ENCODE data around the gene NRTN.
"Not testable (repeated sequence)": the region's sequence is repeated elsewhere in the genome, so short reads cannot be mapped to it uniquely, and the experiment has no call there.

The NRTN gene

GRCh38 chr19:5865772-5866171 is 60.9 kb downstream of the NRTN start:
- no peak overlapping the region for H3K27ac ChIP-seq (ENCODE audit: low read length)
- no peak for TF ChIP-seq CTCF (IDR thresholded peaks at IDR 0.05; ENCODE audit: low read depth, low read length)
- H3K79me2 ChIP-seq (ENCODE audit: low read length) = no peaks in the 10 kb centered on the region
- H3K9ac ChIP-seq (ENCODE audit: low read length) = no peak overlapping the region
- H4K20me1 ChIP-seq (ENCODE audit: insufficient read depth, low read length) = no peaks in the 10 kb centered on the region
- no peaks in the 10 kb centered on the region for H3K9me3 ChIP-seq (ENCODE audit: insufficient read depth, low read length)
- H2AFZ ChIP-seq (ENCODE audit: low read depth, low read length) = no peak overlapping the region
- no peaks in the 10 kb centered on the region for H3K36me3 ChIP-seq (replicated peaks; ENCODE audit: low read depth, low read length)
- H3K4me3 ChIP-seq (ENCODE audit: low read length) = no peak overlapping the region
- no peaks in the 10 kb centered on the region; the same call in 1 of the 2 replicates for H3K27me3 ChIP-seq (ENCODE audit: low read depth, low read length)
- H3K4me2 ChIP-seq (ENCODE audit: low read length) = no peak overlapping the region
- no peaks in the 10 kb centered on the region for H3K4me1 ChIP-seq (ENCODE audit: low read length)

GRCh38 chr19:5867201-5868136 is 62.6 kb downstream of the NRTN start:
- Histone ChIP-seq H3K79me2 (ENCODE audit: low read length) (no peaks in the 10 kb centered on the region), H3K4me3 (ENCODE audit: low read length) (no peak overlapping the region), H2AFZ (ENCODE audit: low read depth, low read length) (no peak overlapping the region), H3K27me3 (ENCODE audit: low read depth, low read length) (no peaks in the 10 kb centered on the region; the same call in 1 of the 2 replicates), H3K27ac (ENCODE audit: low read length) (no peak overlapping the region), H4K20me1 (ENCODE audit: insufficient read depth, low read length) (no peaks in the 10 kb centered on the region), H3K36me3 (replicated peaks; ENCODE audit: low read depth, low read length) (no peaks in the 10 kb centered on the region), H3K4me2 (ENCODE audit: low read length) (no peak overlapping the region), H3K9ac (ENCODE audit: low read length) (no peak overlapping the region), H3K4me1 (ENCODE audit: low read length) (no peaks in the 10 kb centered on the region), H3K9me3 (ENCODE audit: insufficient read depth, low read length) (no peaks in the 10 kb centered on the region)
- TF ChIP-seq EZH2phosphoT487 (IDR thresholded peaks at IDR 0.05; ENCODE audit: low read depth) (no peak), CTCF (IDR thresholded peaks at IDR 0.05; ENCODE audit: low read depth, low read length) (no peak)

DNA sequence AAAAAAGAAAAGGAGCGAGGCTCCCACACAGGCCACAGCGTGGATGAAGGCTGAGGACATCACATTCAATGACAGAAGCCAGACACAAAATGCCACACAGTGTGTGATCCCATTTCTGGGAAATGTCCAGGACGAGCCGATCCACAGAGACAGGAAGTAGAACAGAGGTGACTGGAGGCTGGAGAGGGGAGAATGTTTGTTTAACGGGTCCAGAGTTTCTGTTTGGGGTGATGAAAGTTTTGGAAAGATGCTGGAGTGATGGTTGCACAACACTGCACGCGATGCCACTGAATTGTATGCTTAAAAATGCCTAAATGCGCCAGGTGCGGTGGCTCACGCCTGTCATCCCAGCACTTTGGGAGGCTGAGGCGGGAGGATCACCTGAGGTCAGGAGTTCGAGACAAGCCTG is 66.1 kb downstream of the NRTN start:
- no peaks in the 10 kb centered on the region for H3K36me3 ChIP-seq (replicated peaks; ENCODE audit: low read depth, low read length)
- no peak overlapping the region for H3K4me3 ChIP-seq (ENCODE audit: low read length)
- no peak overlapping the region for H3K9ac ChIP-seq (ENCODE audit: low read length)
- no peak overlapping the region for H3K4me2 ChIP-seq (ENCODE audit: low read length)
- no peaks in the 10 kb centered on the region for H3K79me2 ChIP-seq (ENCODE audit: low read length)
- no peak overlapping the region for H3K27ac ChIP-seq (ENCODE audit: low read length)
- TF ChIP-seq CTCF (IDR thresholded peaks at IDR 0.05; ENCODE audit: low read depth, low read length) (no peak), EZH2phosphoT487 (IDR thresholded peaks at IDR 0.05; ENCODE audit: low read depth) (no peak)
- no peaks in the 10 kb centered on the region for H3K9me3 ChIP-seq (ENCODE audit: insufficient read depth, low read length)
- H4K20me1 ChIP-seq (ENCODE audit: insufficient read depth, low read length) = no peaks in the 10 kb centered on the region
- no peaks in the 10 kb centered on the region for H3K4me1 ChIP-seq (ENCODE audit: low read length)
- H3K27me3 ChIP-seq (ENCODE audit: low read depth, low read length) = no peaks in the 10 kb centered on the region; the same call in 1 of the 2 replicates
- H2AFZ ChIP-seq (ENCODE audit: low read depth, low read length) = no peak overlapping the region

- Histone ChIP-seq H3K27me3 (ENCODE audit: low read depth, low read length) (no peaks in the 10 kb centered on the region), H3K4me2 (ENCODE audit: low read length) (no peak overlapping the region), H3K36me3 (replicated peaks; ENCODE audit: low read depth, low read length) (no peaks in the 10 kb centered on the region), H3K9ac (ENCODE audit: low read length) (no peak overlapping the region), H3K4me1 (ENCODE audit: low read length) (no peaks in the 10 kb centered on the region), H3K9me3 (ENCODE audit: insufficient read depth, low read length) (no peaks in the 10 kb centered on the region), H3K27ac (ENCODE audit: low read length) (no peak overlapping the region), H4K20me1 (ENCODE audit: insufficient read depth, low read length) (no peaks in the 10 kb centered on the region), H3K4me3 (ENCODE audit: low read length) (no peak overlapping the region), H2AFZ (ENCODE audit: low read depth, low read length) (no peak overlapping the region), H3K79me2 (ENCODE audit: low read length) (no peaks in the 10 kb centered on the region)
- TF ChIP-seq CTCF (IDR thresholded peaks at IDR 0.05; ENCODE audit: low read depth, low read length) = no peak
- TF ChIP-seq EZH2phosphoT487 (IDR thresholded peaks at IDR 0.05; ENCODE audit: low read depth) = no peak
These were observed 68.8 kb downstream of the NRTN start for GRCh38 chr19:5873617-5874199.

- H3K27ac ChIP-seq (ENCODE audit: low read length); H3K9me3 ChIP-seq (ENCODE audit: insufficient read depth, low read length); H3K4me1 ChIP-seq (ENCODE audit: low read length); H3K79me2 ChIP-seq (ENCODE audit: low read length); H2AFZ ChIP-seq (ENCODE audit: low read depth, low read length); H3K4me2 ChIP-seq (ENCODE audit: low read length); H3K36me3 ChIP-seq (replicated peaks; ENCODE audit: low read depth, low read length); H3K4me3 ChIP-seq (ENCODE audit: low read length); H4K20me1 ChIP-seq (ENCODE audit: insufficient read depth, low read length); H3K27me3 ChIP-seq (ENCODE audit: low read depth, low read length); H3K9ac ChIP-seq (ENCODE audit: low read length): not testable (repeated sequence)
These were observed 69.6 kb downstream of the NRTN start for GRCh38 chr19:5874496-5874895.

All from OCI-LY3 (cell line).